A549 (cell line): ENCODE data around the gene TRAF1.

Experiments
- BHLHE40 ChIP-seq: IDR thresholded peaks from 2 replicates; pipeline ENCODE4 v1.6.1; 2012; ENCODE audit warnings: low read depth, low read length, inconsistent platforms
- CBX2 ChIP-seq: fragments of 200-600 bp; sonication (generic); IDR thresholded peaks from 2 replicates; pipeline ENCODE4 v1.6.1; 2016; ENCODE audit warnings: low read depth, mild to moderate bottlenecking, borderline replicate concordance
- CEBPB ChIP-seq, 2 experiments: fragments of >200 bp in 1 of 2; sonication (Bioruptor Twin) in 1 of 2; formaldehyde crosslinking in 1 of 2; IDR thresholded peaks; 2 replicates each; pipeline ENCODE4 v1.6.1; 2012 to 2016
- CHD4 ChIP-seq: fragments of 200-600 bp; sonication (generic); IDR thresholded peaks from 2 replicates; pipeline ENCODE4 v1.6.1; 2016; ENCODE audit warnings: antibody characterized with exemption, mild to moderate bottlenecking, borderline replicate concordance
- EP300 ChIP-seq, 2 experiments: fragments of >200 bp; sonication (Bioruptor Twin); formaldehyde crosslinking; IDR thresholded peaks; 2 replicates in 1 of 2; 3 replicates in 1 of 2; pipeline ENCODE4 v1.6.1; 2016 to 2017
- NFE2L2 ChIP-seq: fragments of 150-350 bp; conservative IDR thresholded peaks from 2 replicates; pipeline ENCODE4 v1.6.1; 2014; ENCODE audit warnings: low read length
- POLR2A ChIP-seq: IDR thresholded peaks from 2 replicates; pipeline ENCODE4 v1.6.1; 2012; ENCODE audit warnings: mild to moderate bottlenecking, low read length
- SMC3 ChIP-seq: fragments of >200 bp; sonication (Bioruptor Twin); formaldehyde crosslinking; IDR thresholded peaks from 3 replicates; pipeline ENCODE4 v1.6.1; 2018; ENCODE audit warnings: inconsistent platforms
- ZFP36 ChIP-seq: fragments of 450-650 bp; IDR thresholded peaks from 2 replicates; pipeline ENCODE4 v1.6.1; 2014; ENCODE audit warnings: borderline replicate concordance; ENCODE audit not compliant: partially characterized antibody
- TF ChIP-seq, protein P1 (sequence below): fragments of >200 bp; sonication (Bioruptor Twin); formaldehyde crosslinking; IDR thresholded peaks from 3 replicates; pipeline ENCODE4 v1.5.1; 2016
- TF ChIP-seq, protein P2 (sequence below): fragments of >200 bp; sonication (Bioruptor Twin); formaldehyde crosslinking; IDR thresholded peaks from 2 replicates; pipeline ENCODE4 v1.6.1; 2016
- TF ChIP-seq, protein P3 (sequence below): IDR thresholded peaks from 2 replicates; pipeline ENCODE4 v1.6.1; 2012

DNA sequence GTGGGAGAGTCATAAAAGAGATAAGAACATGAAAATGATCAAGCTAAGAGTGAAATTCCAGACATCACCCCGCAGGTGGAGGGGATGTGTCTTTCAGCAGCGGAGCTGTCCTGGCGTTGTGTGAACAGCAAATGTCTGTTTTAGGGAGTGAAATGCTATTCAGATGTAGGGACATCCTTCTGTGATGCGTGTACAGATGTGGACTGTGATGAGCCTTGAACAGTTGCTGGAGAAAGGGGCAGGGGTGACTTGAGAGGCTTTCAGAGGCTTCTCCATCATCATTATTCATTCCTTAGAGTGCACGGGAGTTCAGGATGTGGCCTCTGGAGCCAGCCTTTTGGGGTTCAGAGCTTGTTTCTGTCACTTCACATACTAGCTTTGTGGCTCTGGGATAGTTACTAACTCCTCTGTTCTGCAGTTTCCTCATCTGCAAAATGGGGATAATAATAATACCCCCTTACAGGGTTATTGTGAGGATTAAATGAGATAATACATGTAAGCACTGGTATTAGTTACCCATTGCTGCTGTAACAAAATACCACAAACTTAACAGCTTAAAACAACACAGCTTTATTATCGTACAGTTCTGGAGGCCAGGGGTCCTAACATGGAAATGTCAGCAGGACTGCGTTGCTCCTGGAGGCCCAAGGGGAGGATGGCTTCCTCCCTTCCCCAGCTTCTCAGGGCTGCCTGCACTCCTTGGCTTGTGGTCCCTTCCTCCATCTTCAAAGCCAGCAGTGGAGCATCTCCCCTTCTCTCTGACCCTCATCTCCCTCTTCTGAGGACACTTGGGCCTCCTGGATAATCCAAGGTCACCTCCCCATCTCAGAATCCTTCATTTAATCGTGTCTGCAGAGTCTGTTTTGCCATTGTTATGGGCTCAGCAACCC, 9.4 kb downstream of the TRAF1 start:
- TF ChIP-seq, protein P1, sequence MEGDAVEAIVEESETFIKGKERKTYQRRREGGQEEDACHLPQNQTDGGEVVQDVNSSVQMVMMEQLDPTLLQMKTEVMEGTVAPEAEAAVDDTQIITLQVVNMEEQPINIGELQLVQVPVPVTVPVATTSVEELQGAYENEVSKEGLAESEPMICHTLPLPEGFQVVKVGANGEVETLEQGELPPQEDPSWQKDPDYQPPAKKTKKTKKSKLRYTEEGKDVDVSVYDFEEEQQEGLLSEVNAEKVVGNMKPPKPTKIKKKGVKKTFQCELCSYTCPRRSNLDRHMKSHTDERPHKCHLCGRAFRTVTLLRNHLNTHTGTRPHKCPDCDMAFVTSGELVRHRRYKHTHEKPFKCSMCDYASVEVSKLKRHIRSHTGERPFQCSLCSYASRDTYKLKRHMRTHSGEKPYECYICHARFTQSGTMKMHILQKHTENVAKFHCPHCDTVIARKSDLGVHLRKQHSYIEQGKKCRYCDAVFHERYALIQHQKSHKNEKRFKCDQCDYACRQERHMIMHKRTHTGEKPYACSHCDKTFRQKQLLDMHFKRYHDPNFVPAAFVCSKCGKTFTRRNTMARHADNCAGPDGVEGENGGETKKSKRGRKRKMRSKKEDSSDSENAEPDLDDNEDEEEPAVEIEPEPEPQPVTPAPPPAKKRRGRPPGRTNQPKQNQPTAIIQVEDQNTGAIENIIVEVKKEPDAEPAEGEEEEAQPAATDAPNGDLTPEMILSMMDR = no peak
- TF ChIP-seq EP300 (IDR thresholded peaks at IDR 0.05) = no peak
- no peak for TF ChIP-seq BHLHE40
- TF ChIP-seq CHD4 = no peak
- TF ChIP-seq, protein P2, sequence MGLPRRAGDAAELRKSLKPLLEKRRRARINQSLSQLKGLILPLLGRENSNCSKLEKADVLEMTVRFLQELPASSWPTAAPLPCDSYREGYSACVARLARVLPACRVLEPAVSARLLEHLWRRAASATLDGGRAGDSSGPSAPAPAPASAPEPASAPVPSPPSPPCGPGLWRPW = no peak
- TF ChIP-seq POLR2A = no peak
- no peak for TF ChIP-seq CEBPB (IDR thresholded peaks at IDR 0.05)
- TF ChIP-seq ZFP36 = no peak
- no peak for TF ChIP-seq NFE2L2
- no peak for TF ChIP-seq CBX2
- TF ChIP-seq, protein P3, sequence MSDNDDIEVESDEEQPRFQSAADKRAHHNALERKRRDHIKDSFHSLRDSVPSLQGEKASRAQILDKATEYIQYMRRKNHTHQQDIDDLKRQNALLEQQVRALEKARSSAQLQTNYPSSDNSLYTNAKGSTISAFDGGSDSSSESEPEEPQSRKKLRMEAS = no peak
- TF ChIP-seq SMC3 = no peak
